Measurements from ENCODE around the gene COL16A1. TPM values are rescaled to one million over a fixed set of nuclear protein-coding genes. Genes with fewer than 3 reads are reported as not detected.

The COL16A1 gene
- total RNA-seq, 1 donor from 2014 or later = 121 TPM

GRCh38 chr1:31697369-31697984 lies 6.3 kb downstream of the COL16A1 start:
- Histone ChIP-seq H3K36me3 (ENCODE audit: control insufficient read depth, insufficient read depth, low read length) (peaks cover 37% of the 10 kb centered on the region), H3K4me3 (ENCODE audit: low read depth, low read length) (no peak overlapping the region), H3K27me3 (ENCODE audit: control insufficient read depth, insufficient read depth, low read length) (no peaks in the 10 kb centered on the region)
- TF ChIP-seq, protein P1, sequence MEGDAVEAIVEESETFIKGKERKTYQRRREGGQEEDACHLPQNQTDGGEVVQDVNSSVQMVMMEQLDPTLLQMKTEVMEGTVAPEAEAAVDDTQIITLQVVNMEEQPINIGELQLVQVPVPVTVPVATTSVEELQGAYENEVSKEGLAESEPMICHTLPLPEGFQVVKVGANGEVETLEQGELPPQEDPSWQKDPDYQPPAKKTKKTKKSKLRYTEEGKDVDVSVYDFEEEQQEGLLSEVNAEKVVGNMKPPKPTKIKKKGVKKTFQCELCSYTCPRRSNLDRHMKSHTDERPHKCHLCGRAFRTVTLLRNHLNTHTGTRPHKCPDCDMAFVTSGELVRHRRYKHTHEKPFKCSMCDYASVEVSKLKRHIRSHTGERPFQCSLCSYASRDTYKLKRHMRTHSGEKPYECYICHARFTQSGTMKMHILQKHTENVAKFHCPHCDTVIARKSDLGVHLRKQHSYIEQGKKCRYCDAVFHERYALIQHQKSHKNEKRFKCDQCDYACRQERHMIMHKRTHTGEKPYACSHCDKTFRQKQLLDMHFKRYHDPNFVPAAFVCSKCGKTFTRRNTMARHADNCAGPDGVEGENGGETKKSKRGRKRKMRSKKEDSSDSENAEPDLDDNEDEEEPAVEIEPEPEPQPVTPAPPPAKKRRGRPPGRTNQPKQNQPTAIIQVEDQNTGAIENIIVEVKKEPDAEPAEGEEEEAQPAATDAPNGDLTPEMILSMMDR (IDR thresholded peaks at IDR 0.05; ENCODE audit: insufficient read depth, low read length, severe bottlenecking) = no peak
- DNase-seq (ENCODE audit: low read depth) (no peak), FAIRE-seq (no peak)

DNA sequence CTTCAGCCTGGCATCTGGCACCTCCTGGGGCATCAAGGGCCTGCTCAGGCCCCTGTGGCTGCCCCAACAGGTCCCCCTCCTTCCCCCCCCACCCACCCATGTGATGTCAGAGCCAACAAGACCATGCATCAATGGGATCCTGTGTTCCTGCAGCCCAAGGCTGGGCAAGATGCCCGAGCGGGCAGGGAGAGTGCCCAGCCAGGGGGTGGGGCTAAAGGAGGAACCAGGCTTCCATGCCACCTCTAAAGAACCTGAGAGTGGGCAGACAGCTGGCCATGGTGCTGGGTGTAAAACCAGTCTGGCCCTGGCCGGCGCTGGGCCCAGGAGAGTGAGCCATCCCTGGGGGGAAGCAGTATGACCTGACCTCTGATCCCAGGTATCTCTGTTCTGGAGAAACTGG lies 7.6 kb downstream of the COL16A1 start:
- H3K36me3 ChIP-seq (ENCODE audit: control insufficient read depth, insufficient read depth, low read length) = peaks cover 43% of the 10 kb centered on the region
- DNase-seq (ENCODE audit: low read depth) (no peak), FAIRE-seq (no peak)
- no peak overlapping the region for H3K4me3 ChIP-seq (ENCODE audit: low read depth, low read length)
- TF ChIP-seq, protein P1 (IDR thresholded peaks at IDR 0.05; ENCODE audit: insufficient read depth, low read length, severe bottlenecking) = no peak
- H3K27me3 ChIP-seq (ENCODE audit: control insufficient read depth, insufficient read depth, low read length) = no peaks in the 10 kb centered on the region

- TF ChIP-seq, protein P1 (IDR thresholded peaks at IDR 0.05; ENCODE audit: insufficient read depth, low read length, severe bottlenecking) = no peak
- H3K27me3 ChIP-seq (ENCODE audit: control insufficient read depth, insufficient read depth, low read length) = no peaks in the 10 kb centered on the region
- H3K36me3 ChIP-seq (ENCODE audit: control insufficient read depth, insufficient read depth, low read length) = peaks cover 49% of the 10 kb centered on the region
- no peak for FAIRE-seq
- DNase-seq (ENCODE audit: low read depth) = no peak
- no peak overlapping the region for H3K4me3 ChIP-seq (ENCODE audit: low read depth, low read length)
These were observed 8.5 kb downstream of the COL16A1 start for GRCh38 chr1:31695327-31695726.

GRCh38 chr1:31694964-31695313 lies 8.9 kb downstream of the COL16A1 start:
- TF ChIP-seq, protein P1 (IDR thresholded peaks at IDR 0.05; ENCODE audit: insufficient read depth, low read length, severe bottlenecking) = no peak
- Histone ChIP-seq H3K4me3 (ENCODE audit: low read depth, low read length) (no peak overlapping the region), H3K36me3 (ENCODE audit: control insufficient read depth, insufficient read depth, low read length) (peaks cover 52% of the 10 kb centered on the region), H3K27me3 (ENCODE audit: control insufficient read depth, insufficient read depth, low read length) (no peaks in the 10 kb centered on the region)
- FAIRE-seq = no peak
- no peak for DNase-seq (ENCODE audit: low read depth)

- no peak for DNase-seq (ENCODE audit: low read depth)
- no peaks in the 10 kb centered on the region for H3K27me3 ChIP-seq (ENCODE audit: control insufficient read depth, insufficient read depth, low read length)
- TF ChIP-seq, protein P1 (IDR thresholded peaks at IDR 0.05; ENCODE audit: insufficient read depth, low read length, severe bottlenecking) = no peak
- H3K4me3 ChIP-seq (ENCODE audit: low read depth, low read length) = no peak overlapping the region
- peaks cover 52% of the 10 kb centered on the region for H3K36me3 ChIP-seq (ENCODE audit: control insufficient read depth, insufficient read depth, low read length)
- no peak for FAIRE-seq
These were observed 9.5 kb downstream of the COL16A1 start for GRCh38 chr1:31694069-31694963.
